Hepatocyte (in vitro differentiated cells): ENCODE data around the gene HAGH. TPM values are rescaled to one million over a fixed set of nuclear protein-coding genes. Genes with fewer than 3 reads are reported as not detected.

Source experiments
- DNase-seq: peaks from one replicate; pipeline ENCODE4 v3.0.0-alpha.2; 2016; ENCODE audit warnings: low spot score
- H2AFZ ChIP-seq: fragments of 200-600 bp; sonication (generic); 2 replicates; pipeline ENCODE4 v1.6.0; 2016; ENCODE audit warnings: antibody characterized with exemption, mild to moderate bottlenecking
- H3K27ac ChIP-seq: fragments of 200-600 bp; sonication (generic); 2 replicates; pipeline ENCODE4 v1.5.1; 2016; ENCODE audit warnings: mild to moderate bottlenecking
- H3K27me3 ChIP-seq: fragments of 200-600 bp; sonication (generic); 2 replicates; pipeline ENCODE4 v1.6.1; 2016
- H3K36me3 ChIP-seq: fragments of 200-600 bp; sonication (generic); replicated peaks from 2 replicates; pipeline ENCODE4 v1.5.1; 2016; ENCODE audit warnings: low read depth; ENCODE audit not compliant: insufficient read depth
- H3K4me1 ChIP-seq: fragments of 200-600 bp; sonication (generic); 2 replicates; pipeline ENCODE4 v1.5.1; 2016; ENCODE audit warnings: mild to moderate bottlenecking, moderate library complexity; ENCODE audit not compliant: insufficient read depth
- H3K4me2 ChIP-seq: fragments of 200-600 bp; sonication (generic); 2 replicates; pipeline ENCODE4 v1.6.0; 2016
- H3K4me3 ChIP-seq: fragments of 200-600 bp; sonication (generic); 2 replicates; pipeline ENCODE4 v1.5.1; 2016; ENCODE audit warnings: mild to moderate bottlenecking
- H3K79me2 ChIP-seq: fragments of 200-600 bp; sonication (generic); 2 replicates; pipeline ENCODE4 v1.6.0; 2017; ENCODE audit warnings: mild to moderate bottlenecking
- H3K9me2 ChIP-seq: fragments of 200-600 bp; sonication (generic); replicated peaks from 2 replicates; pipeline ENCODE4 v1.6.0; 2017; ENCODE audit warnings: mild to moderate bottlenecking; ENCODE audit not compliant: insufficient read depth
- H3K9me3 ChIP-seq: fragments of 200-600 bp; sonication (generic); 2 replicates; pipeline ENCODE4 v1.5.1; 2016; ENCODE audit warnings: low read depth, mild to moderate bottlenecking
- H4K20me1 ChIP-seq: fragments of 200-600 bp; sonication (generic); 2 replicates; pipeline ENCODE4 v1.6.0; 2016; ENCODE audit warnings: mild to moderate bottlenecking; ENCODE audit not compliant: insufficient read depth, poor library complexity, severe bottlenecking
- EZH2 ChIP-seq: fragments of 200-600 bp; sonication (generic); IDR thresholded peaks from 2 replicates; pipeline ENCODE4 v1.6.1; 2016; ENCODE audit warnings: antibody characterized with exemption, mild to moderate bottlenecking, borderline replicate concordance
- EZH2phosphoT487 ChIP-seq: fragments of 200-600 bp; sonication (generic); IDR thresholded peaks from one replicate; pipeline ENCODE4 v1.6.1; 2018; ENCODE audit warnings: antibody characterized with exemption, mild to moderate bottlenecking, low read depth, moderate library complexity; ENCODE audit not compliant: unreplicated experiment, severe bottlenecking
- WGBS: methylation state at CpG from one replicate; pipeline ENCODE4 v1.1.6; 2016; ENCODE audit warnings: low lambda C conversion rate; ENCODE audit errors: missing lambda C conversion rate; 5-methylcytosine and 5-hydroxymethylcytosine counted together
- polyA plus RNA-seq: library from polyadenylated mRNA; unstranded; fragments of >200 nt; fragmentation: Nextera tagmentation; extraction: Ambion mirVana; gene quantifications from 2 replicates; pipeline ENCODE4 v1.2.1, GENCODE V29; 2016
- total RNA-seq: library from RNA; depleted of rRNA; stranded (reverse); fragments of >200 nt; gene quantifications from 2 replicates; pipeline ENCODE4 v1.2.3, GENCODE V29; 2014
- TF ChIP-seq, protein P1 (sequence below): fragments of 200-600 bp; sonication (generic); IDR thresholded peaks from 2 replicates; pipeline ENCODE4 v1.5.1; 2016; ENCODE audit warnings: antibody characterized with exemption, mild to moderate bottlenecking; ENCODE audit not compliant: poor library complexity

Gene HAGH
- total and polyA plus RNA-seq, 2 experiments from 2014 or later: 55.6 to 113 TPM

DNA sequence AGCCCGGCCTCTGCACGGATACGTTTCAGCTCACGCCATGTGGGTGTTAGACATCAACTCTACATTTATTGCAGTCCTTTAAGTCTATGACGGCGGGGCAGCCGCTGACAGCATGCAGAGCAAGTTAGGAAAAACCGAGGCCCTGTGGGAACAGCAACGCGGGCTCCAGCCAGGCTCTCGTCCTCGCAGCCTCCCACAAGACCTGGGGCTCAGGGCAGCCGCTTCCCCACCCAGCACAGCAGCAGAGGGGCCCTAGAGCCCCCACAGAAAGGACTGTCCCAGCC, 50.0 kb downstream of the HAGH start:
- TF ChIP-seq EZH2: no peak
- TF ChIP-seq, protein P1, sequence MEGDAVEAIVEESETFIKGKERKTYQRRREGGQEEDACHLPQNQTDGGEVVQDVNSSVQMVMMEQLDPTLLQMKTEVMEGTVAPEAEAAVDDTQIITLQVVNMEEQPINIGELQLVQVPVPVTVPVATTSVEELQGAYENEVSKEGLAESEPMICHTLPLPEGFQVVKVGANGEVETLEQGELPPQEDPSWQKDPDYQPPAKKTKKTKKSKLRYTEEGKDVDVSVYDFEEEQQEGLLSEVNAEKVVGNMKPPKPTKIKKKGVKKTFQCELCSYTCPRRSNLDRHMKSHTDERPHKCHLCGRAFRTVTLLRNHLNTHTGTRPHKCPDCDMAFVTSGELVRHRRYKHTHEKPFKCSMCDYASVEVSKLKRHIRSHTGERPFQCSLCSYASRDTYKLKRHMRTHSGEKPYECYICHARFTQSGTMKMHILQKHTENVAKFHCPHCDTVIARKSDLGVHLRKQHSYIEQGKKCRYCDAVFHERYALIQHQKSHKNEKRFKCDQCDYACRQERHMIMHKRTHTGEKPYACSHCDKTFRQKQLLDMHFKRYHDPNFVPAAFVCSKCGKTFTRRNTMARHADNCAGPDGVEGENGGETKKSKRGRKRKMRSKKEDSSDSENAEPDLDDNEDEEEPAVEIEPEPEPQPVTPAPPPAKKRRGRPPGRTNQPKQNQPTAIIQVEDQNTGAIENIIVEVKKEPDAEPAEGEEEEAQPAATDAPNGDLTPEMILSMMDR: no peak
- no peak for TF ChIP-seq EZH2phosphoT487
- Histone ChIP-seq H3K36me3 (no peaks in the 10 kb centered on the region), H3K9me2 (no peaks in the 10 kb centered on the region), H3K9me3 (no peaks in the 10 kb centered on the region), H2AFZ (no peak overlapping the region), H3K4me1 (peaks cover 24% of the 10 kb centered on the region), H3K4me3 (no peak overlapping the region), H3K27ac (no peak overlapping the region), H3K79me2 (peaks cover 47% of the 10 kb centered on the region), H4K20me1 (peaks cover 24% of the 10 kb centered on the region), H3K27me3 (no peaks in the 10 kb centered on the region), H3K4me2 (no peak overlapping the region)
- no peak for DNase-seq
- WGBS: 95% methylated on average over 13 of the region's 13 CpGs

DNA sequence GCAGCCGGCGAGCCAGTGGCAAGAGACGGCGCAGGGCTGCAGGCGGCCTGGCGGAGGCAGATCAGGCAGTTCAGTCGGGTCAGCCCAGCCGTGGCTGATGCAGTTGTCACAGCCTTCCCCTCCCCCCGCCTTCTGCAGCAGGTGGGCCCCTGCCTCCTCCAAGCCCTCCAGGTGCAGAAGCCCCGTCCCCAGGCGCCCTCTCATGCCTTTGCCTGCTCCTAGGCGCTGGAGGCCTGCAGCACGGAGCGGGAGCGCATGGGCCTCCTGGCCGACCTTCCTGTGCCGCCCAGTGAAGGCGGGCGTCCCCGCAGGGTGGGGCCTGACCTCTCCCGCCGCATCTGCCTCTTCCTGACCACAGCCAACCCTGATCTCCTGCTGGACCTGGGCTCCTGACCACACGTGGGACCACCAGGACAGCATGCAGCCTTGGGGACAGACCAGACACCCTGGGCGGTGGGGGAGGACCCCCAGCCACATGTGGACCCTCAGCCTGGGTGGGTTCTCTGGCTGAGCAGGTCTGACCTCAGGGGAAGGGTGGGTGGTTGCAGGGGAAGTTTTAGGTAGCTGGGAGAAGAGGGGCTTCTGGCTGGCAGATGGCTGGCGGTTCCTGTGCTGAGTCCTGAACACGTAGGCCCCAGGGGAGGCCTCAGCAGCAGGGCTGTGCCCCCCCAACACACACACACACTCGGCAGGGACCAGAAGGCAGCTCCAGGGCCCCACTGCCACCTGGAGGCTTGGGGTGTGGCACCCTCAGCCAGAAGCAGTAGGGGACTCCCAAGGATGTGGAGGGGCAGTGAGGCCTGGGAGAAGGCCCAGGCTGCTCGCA, 50.6 kb downstream of the HAGH start:
- Histone ChIP-seq H3K9me3 (no peaks in the 10 kb centered on the region), H3K4me2 (no peak overlapping the region), H3K36me3 (no peaks in the 10 kb centered on the region), H3K4me3 (no peak overlapping the region), H3K4me1 (peaks cover 20% of the 10 kb centered on the region), H2AFZ (no peak overlapping the region), H3K79me2 (peaks cover 42% of the 10 kb centered on the region), H3K9me2 (no peaks in the 10 kb centered on the region), H3K27me3 (no peaks in the 10 kb centered on the region), H3K27ac (no peak overlapping the region), H4K20me1 (peaks cover 20% of the 10 kb centered on the region)
- TF ChIP-seq EZH2phosphoT487 (no peak), EZH2 (no peak)
- TF ChIP-seq, protein P1: no peak
- WGBS: 92% methylated on average over 24 of the region's 28 CpGs
- no peak for DNase-seq

DNA sequence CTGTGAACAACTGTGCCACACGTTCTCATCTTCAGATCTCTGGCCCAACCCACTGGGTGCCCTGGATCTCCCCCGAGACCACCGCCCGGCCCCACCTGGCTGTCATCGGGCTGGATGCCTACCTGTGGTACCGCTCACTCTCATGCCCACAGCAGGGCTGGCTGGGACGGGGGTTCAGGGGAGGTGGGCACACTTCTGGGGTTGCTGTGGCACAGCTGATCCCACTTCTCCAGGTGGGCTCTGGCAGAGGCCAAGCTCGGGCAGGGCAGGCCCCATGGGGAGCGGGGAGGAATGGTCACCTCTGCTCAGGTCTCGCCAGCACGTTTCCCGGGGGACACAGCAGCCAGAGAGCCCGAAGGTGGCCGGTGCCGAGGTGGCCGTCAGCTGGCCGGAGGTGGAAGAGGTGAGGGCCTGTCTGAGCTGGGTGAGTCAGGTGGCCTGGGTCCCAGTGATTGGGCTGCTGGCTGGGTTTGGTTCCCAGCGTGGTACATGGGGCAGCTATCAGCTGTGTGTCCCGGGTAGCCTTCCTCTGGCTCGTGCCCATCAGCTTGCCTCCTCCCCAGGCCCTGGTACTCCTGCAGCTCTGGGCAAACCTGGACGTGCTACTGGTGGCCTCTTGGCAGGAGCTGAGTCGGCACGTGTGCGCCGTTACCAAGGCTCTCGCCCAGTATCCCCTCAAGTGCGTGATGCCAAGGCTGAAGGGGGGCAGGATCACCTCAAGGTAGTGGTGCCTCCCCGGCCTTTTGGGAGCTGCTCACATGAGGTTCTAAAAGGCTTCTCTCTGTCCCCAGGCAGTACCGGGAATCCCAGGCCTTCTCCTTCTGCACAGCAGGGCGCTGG, 51.4 kb downstream of the HAGH start:
- WGBS: 97% methylated on average over 30 of the region's 30 CpGs
- Histone ChIP-seq H4K20me1 (peaks cover 20% of the 10 kb centered on the region), H3K27me3 (no peaks in the 10 kb centered on the region), H2AFZ (no peak overlapping the region), H3K4me1 (peaks cover 26% of the 10 kb centered on the region), H3K9me3 (no peaks in the 10 kb centered on the region), H3K27ac (no peak overlapping the region), H3K4me3 (no peak overlapping the region), H3K36me3 (no peaks in the 10 kb centered on the region), H3K79me2 (peaks cover 35% of the 10 kb centered on the region), H3K4me2 (peak overlapping the region; percentile 100), H3K9me2 (no peaks in the 10 kb centered on the region)
- TF ChIP-seq, protein P1: no peak
- TF ChIP-seq EZH2phosphoT487: no peak
- no peak for TF ChIP-seq EZH2
- no peak for DNase-seq
